C4-2B (cell line): Measurements from ENCODE around the gene PACS2.

Experiments used
- H3K27ac ChIP-seq: fragments of 450-650 bp; 2 replicates; pipeline ENCODE4 v1.5.1; 2017
- CTCF ChIP-seq: fragments of 450-650 bp; conservative IDR thresholded peaks from 2 replicates; pipeline ENCODE4 v1.5.1; 2017; ENCODE audit warnings: mild to moderate bottlenecking
- ZFX ChIP-seq: fragments of 450-650 bp; IDR thresholded peaks from 2 replicates; pipeline ENCODE4 v1.6.1; 2017

The PACS2 gene

GRCh38 chr14:105322791-105323556, 8.4 kb downstream of the PACS2 start:
- TF ChIP-seq CTCF (no peak), ZFX (no peak)
- H3K27ac ChIP-seq, result no peak overlapping the region

- TF ChIP-seq ZFX, result no peak
- TF ChIP-seq CTCF, result no peak
- no peak overlapping the region for H3K27ac ChIP-seq
These were observed 9.1 kb downstream of the PACS2 start for GRCh38 chr14:105323663-105324062.

GRCh38 chr14:105324080-105324778, 9.7 kb downstream of the PACS2 start:
- H3K27ac ChIP-seq, result no peak overlapping the region
- TF ChIP-seq CTCF (no peak), ZFX (no peak)

- no peak overlapping the region for H3K27ac ChIP-seq
- TF ChIP-seq CTCF, result no peak
- no peak for TF ChIP-seq ZFX
These were observed 10.3 kb downstream of the PACS2 start for GRCh38 chr14:105324871-105325270.

GRCh38 chr14:105325303-105325702, 10.8 kb downstream of the PACS2 start:
- no peak overlapping the region for H3K27ac ChIP-seq
- TF ChIP-seq CTCF (no peak), ZFX (no peak)

- no peak for TF ChIP-seq CTCF
- no peak for TF ChIP-seq ZFX
- H3K27ac ChIP-seq, result no peak overlapping the region
These were observed 11.4 kb downstream of the PACS2 start for GRCh38 chr14:105325716-105326567.

GRCh38 chr14:105326568-105326867, 12.0 kb downstream of the PACS2 start:
- no peak overlapping the region for H3K27ac ChIP-seq
- TF ChIP-seq CTCF, result no peak
- TF ChIP-seq ZFX, result no peak
